MCF 10A (cell line): ENCODE data around the gene PIK3R5. TPM values are rescaled to one million over a fixed set of nuclear protein-coding genes. Genes with fewer than 3 reads are reported as not detected.

Experiments used
- BruUV-seq: library from RNA; stranded (reverse); fragments of 400-500 nt; replicated peaks from 2 replicates; lab custom pipeline; 2021; lab: Mats Ljungman, UMichigan
- CTCF ChIA-PET: fragments of 300-600 bp; sonication (Branson Sonifier 250); formaldehyde crosslinking; extraction: SDS; loops from one replicate; lab custom pipeline; 2021; ENCODE audit warnings: antibody characterized with exemption, inconsistent platforms; lab: Yijun Ruan, JAX
- POLR2A ChIA-PET: fragments of 300-600, 350-650 bp; sonication (Branson Sonifier 250); formaldehyde crosslinking; extraction: SDS; loops from one replicate; lab custom pipeline; 2020; ENCODE audit warnings: antibody characterized with exemption, inconsistent platforms; lab: Yijun Ruan, JAX
- DNase-seq: peaks from one replicate; pipeline ENCODE4 v3.0.0-alpha.2; 2018; ENCODE audit not compliant: unreplicated experiment
- H3K27ac Mint-ChIP-seq: one replicate; pipeline ENCODE4 v1.8.0; 2022; ENCODE audit warnings: mild to moderate bottlenecking, low read depth, mixed read lengths; ENCODE audit not compliant: unreplicated experiment
- H3K27me3 Mint-ChIP-seq: one replicate; pipeline ENCODE4 v1.8.0; 2022; ENCODE audit warnings: mixed read lengths; ENCODE audit not compliant: insufficient read depth, unreplicated experiment
- H3K36me3 Mint-ChIP-seq: one replicate; pipeline ENCODE4 v1.8.0; 2022; ENCODE audit warnings: mild to moderate bottlenecking, moderate library complexity, mixed read lengths; ENCODE audit not compliant: insufficient read depth, unreplicated experiment
- H3K4me1 Mint-ChIP-seq: one replicate; pipeline ENCODE4 v1.8.0; 2022; ENCODE audit warnings: mixed read lengths; ENCODE audit not compliant: insufficient read depth, unreplicated experiment
- H3K4me3 Mint-ChIP-seq: one replicate; pipeline ENCODE4 v1.8.0; 2022; ENCODE audit warnings: mild to moderate bottlenecking, moderate library complexity, mixed read lengths; ENCODE audit not compliant: unreplicated experiment
- H3K9me3 Mint-ChIP-seq: one replicate; pipeline ENCODE4 v1.8.0; 2022; ENCODE audit warnings: mixed read lengths; ENCODE audit not compliant: unreplicated experiment
- intact Hi-C: fragments of 100-400 bp; cut with micrococcal nuclease; formaldehyde crosslinking; loops from 2 replicates; pipeline ENCODE4 v1.14.1; 2022
- total RNA-seq: library from RNA; stranded (reverse); gene quantifications from 2 replicates; pipeline ENCODE4 v1.2.3, GENCODE V29; 2022
- TF ChIP-seq, protein P1 (sequence below): fragments of 200-600 bp; IDR thresholded peaks from one replicate; pipeline ENCODE4 v1.8.0; 2022; ENCODE audit warnings: antibody characterized with exemption, mild to moderate bottlenecking; ENCODE audit not compliant: unreplicated experiment

The PIK3R5 gene
- total RNA-seq, 1 experiment from 2014 or later: not detected

DNA sequence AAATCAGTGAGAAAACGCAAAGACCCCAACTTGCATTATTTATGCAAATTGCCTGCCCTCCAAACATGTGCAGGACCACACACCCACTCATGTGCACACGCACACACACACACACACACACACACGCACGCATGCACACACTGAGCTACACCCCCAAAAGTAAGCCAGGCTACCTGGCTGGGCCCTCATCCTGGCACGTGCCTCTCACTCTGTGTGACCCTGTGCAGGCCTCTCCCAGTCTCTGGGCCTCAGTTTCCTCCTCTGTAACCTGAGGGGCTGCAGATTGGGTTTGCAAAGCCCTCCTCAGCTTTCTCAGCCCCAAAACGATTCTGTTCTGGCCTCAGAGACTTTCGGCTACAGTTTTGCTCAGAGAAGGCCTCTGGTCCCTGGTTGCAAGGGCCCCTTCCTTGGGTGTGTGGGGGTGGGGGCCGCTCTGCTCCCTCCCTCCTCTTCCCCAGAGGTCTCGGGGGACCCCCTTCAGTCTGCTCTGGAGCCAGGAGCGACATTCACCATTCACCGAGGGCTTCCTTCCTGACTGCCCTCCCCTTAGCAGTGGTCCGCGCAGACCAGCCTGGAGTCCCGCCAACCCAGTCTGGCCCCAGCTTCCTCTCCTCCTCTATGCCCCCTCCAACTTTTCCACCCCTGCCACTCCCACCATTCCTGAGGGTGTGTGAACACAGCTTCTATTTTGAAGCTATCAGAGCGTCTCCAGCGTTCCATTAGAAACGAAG is 92.6 kb downstream of the PIK3R5 start:
- Mint-ChIP-seq H3K36me3 (no peaks in the 10 kb centered on the region), H3K9me3 (no peaks in the 10 kb centered on the region), H3K4me1 (no peaks in the 10 kb centered on the region), H3K27me3 (peaks cover 33% of the 10 kb centered on the region), H3K4me3 (no peak overlapping the region), H3K27ac (no peak overlapping the region)
- ChIA-PET CTCF (interaction anchor here (0.6 to 0.7 kb wide), 4 partner anchors 22 to 536 kb away, joined by 3 to 5 read pairs (median 4); no protein-coding TSS in a partner anchor), POLR2A (interaction anchor here (0.9 kb wide), 1 partner anchor 10 kb away, joined by 3 read pairs; no protein-coding TSS in a partner anchor)
- no peak for DNase-seq
- intact Hi-C loops: no loop called here
- TF ChIP-seq, protein P1, sequence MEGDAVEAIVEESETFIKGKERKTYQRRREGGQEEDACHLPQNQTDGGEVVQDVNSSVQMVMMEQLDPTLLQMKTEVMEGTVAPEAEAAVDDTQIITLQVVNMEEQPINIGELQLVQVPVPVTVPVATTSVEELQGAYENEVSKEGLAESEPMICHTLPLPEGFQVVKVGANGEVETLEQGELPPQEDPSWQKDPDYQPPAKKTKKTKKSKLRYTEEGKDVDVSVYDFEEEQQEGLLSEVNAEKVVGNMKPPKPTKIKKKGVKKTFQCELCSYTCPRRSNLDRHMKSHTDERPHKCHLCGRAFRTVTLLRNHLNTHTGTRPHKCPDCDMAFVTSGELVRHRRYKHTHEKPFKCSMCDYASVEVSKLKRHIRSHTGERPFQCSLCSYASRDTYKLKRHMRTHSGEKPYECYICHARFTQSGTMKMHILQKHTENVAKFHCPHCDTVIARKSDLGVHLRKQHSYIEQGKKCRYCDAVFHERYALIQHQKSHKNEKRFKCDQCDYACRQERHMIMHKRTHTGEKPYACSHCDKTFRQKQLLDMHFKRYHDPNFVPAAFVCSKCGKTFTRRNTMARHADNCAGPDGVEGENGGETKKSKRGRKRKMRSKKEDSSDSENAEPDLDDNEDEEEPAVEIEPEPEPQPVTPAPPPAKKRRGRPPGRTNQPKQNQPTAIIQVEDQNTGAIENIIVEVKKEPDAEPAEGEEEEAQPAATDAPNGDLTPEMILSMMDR: no peak
- no TSS peak for BruUV-seq

DNA sequence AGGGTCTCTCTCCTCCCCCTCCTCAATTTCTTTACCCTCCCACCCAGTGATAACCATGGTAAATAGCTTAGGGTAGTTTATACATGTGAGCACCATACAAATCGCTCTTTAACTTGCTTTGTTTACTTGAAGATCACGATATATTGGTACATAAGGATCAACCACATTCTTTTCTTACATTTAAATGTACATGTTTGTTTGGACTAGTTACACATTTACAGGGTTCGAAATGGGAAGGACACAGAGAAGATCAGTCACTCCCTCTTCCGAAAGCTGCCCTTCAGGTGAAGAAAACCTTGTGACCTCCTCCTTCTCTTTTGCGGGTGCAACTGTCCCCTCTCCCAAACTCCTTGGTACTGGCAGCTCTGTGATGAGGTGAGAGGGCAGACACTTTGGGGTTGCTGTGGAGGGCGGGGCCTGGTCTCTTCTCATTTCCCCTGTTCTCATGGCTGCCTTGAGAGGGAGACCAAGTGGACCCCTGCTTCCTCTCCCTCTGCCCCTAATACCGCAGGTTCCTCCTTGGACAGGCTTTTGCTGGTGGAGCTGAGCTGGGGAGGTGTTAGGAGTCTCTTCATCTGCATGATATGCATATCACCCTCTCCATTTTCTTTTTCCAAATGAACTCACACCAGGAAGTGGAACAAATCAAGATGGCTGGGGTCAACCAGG is 93.3 kb downstream of the PIK3R5 start:
- Mint-ChIP-seq H3K27ac (no peak overlapping the region), H3K36me3 (no peaks in the 10 kb centered on the region), H3K4me1 (no peaks in the 10 kb centered on the region), H3K9me3 (no peaks in the 10 kb centered on the region), H3K27me3 (peaks cover 38% of the 10 kb centered on the region), H3K4me3 (no peak overlapping the region)
- no TSS peak for BruUV-seq
- TF ChIP-seq, protein P1: no peak
- intact Hi-C loops: no loop called here
- DNase-seq: no peak
- ChIA-PET CTCF (interaction anchor here (0.6 to 1.2 kb wide), 3 partner anchors 23 to 536 kb away, joined by 3 to 5 read pairs (median 3); no protein-coding TSS in a partner anchor), POLR2A (interaction anchor here (0.9 kb wide), 1 partner anchor 10 kb away, joined by 3 read pairs; no protein-coding TSS in a partner anchor)

DNA sequence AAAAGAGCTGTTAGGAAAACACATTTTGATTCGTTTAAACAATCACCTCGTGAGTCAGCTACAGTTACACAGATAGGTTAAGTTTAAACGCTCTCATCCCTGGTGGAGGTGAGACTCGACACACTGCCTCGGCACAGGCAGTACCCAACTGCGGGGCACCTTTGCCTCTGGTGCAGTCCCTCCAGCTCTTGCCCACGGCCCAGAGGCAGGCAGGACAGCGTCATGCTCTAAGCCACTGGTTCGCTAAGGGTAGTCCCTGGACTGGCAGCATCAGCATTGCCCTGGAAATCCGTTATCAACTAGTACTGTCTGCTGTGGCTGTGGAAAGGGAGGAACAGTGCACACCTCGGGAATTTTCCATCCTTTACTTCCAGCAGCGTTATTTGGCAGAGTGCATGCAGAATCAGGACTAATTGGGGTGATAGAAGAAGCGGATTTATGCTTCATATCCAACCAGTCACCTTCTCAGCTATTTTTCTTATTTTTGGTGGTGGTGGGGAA is 94.4 kb downstream of the PIK3R5 start:
- intact Hi-C loops: no loop called here
- Mint-ChIP-seq H3K4me3 (no peak overlapping the region), H3K27me3 (peaks cover 48% of the 10 kb centered on the region), H3K27ac (no peak overlapping the region), H3K9me3 (no peaks in the 10 kb centered on the region), H3K36me3 (no peaks in the 10 kb centered on the region), H3K4me1 (no peaks in the 10 kb centered on the region)
- no peak for DNase-seq
- TF ChIP-seq, protein P1: no peak
- POLR2A ChIA-PET: no interaction called here
- CTCF ChIA-PET: interaction anchor here (1.2 kb wide), 1 partner anchor 333 kb away, joined by 3 read pairs; no protein-coding TSS in a partner anchor
- no TSS peak for BruUV-seq
